HG03064 (cell line): ENCODE data around the gene FOCAD.
"Not testable (repeated sequence)": the region's sequence is repeated elsewhere in the genome, so short reads cannot be mapped to it uniquely, and the experiment has no call there.

Experiments used
- ATAC-seq: cut with Tn5 transposase; IDR thresholded peaks from one replicate; pipeline ENCODE4 v1.9.1; 2021; ENCODE audit warnings: low read depth; ENCODE audit not compliant: unreplicated experiment

The FOCAD gene, protein sequence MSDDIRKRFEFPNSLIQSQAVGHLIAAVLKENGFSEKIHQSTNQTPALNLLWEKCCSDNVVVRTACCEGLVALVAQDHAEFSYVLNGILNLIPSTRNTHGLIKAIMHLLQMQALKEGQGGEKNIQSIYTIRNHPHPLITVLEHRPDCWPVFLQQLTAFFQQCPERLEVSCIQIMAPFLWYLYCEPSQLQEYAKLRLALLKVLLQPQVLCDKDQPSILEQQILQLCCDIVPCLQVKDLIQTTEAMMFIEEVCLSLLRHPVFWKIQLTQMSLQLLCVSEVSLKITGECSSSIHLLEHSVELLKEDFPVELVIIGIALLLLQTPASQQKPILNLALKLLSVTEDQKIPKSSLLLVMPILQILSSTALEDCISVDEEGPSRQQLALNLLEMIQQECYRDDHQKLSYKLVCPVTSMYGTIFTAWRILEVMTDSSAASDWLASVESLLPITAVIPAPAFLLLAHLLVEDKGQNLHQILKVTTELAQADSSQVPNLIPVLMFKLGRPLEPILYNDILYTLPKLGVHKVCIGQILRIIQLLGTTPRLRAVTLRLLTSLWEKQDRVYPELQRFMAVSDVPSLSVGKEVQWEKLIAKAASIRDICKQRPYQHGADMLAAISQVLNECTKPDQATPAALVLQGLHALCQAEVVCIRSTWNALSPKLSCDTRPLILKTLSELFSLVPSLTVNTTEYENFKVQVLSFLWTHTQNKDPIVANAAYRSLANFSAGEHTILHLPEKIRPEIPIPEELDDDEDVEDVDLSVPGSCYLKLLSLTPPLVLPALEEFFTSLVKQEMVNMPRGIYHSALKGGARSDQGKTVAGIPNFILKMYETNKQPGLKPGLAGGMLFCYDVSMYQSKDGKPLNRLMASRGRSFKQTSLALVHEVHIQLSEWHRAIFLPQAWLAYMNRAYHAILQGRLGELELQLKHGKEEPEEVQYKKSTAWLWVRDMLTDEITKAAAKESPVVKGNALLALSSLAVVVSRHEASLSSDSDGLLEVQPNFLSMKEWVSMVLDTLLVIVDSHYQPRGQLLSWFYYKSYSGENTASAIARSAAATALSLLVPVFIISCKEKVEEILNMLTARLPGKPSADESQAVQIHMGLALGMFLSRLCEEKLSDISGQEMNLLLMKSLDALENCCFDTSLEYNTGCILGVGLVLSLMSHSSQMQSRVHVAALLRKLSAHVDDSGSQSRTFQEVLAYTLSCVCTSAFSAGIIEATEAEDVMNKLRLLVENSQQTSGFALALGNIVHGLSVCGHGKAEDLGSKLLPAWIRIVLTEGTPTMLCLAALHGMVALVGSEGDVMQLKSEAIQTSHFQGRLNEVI (N-terminal part only)

DNA sequence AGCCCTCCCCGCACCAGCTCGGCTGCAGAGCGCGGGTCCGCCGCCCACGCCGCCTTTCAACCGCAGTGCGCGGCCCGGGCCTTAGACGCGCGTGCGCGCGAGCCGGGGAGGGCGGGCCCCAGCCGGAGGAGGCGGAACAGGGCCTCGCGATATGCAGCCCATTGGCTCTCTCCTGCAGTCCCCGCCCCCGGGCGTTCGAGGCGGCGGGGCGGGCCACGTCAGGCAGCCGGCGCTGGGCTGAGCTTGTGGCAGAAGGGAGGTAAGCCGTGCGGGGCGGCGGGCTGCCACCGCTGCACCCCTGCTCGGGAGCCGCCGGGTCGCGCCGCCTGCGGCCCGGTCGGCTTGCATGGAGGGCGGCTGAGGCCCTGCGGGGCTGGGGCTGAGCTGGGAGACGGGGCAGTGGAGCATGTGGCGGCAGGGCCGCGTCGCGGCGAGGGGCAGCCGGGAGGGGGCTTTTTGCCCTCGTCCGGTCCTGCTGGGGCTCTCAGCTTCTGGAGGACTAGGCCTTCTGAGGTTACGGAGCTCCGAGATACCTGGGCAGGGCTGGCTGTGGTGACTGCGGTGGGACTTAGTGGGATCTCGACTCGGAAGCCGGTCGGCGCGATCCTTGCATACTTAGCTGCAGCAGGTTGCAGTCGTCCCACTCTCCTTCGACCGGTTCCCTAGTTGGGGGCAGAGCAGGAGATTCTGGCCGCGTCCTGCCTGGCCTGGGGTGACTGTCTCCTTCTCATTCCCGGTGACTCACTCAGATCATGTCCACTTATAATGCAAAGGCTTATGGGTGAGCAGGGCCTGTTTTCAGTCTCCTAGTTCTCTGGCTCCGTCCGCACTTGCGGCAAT is at the start of gene FOCAD:
FOCAD (plus strand) TSS at position 225 of the 840 bp plus-strand sequence. CDS start 31,095 bp downstream, outside the sequence.
- ATAC-seq = peak; percentile 96

DNA sequence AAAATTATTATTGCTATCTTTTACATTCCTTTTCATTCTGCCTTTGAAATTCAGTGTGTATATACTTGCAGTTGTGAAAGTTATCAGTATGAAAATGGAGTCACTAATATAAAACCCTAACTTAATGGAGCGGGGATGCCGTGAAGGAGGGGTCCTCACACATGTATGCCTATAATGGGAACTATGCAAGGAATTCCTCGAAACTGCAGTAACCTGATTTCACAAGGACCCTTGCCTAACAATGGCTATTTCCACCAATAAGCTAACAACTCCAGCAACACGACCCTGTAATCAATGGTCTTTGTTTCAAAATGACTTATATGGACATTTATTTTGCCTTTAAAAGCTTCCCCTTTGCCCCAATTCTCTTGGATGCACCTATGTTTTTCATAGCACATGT is 49.2 kb upstream of the FOCAD start:
- no peak for ATAC-seq

DNA sequence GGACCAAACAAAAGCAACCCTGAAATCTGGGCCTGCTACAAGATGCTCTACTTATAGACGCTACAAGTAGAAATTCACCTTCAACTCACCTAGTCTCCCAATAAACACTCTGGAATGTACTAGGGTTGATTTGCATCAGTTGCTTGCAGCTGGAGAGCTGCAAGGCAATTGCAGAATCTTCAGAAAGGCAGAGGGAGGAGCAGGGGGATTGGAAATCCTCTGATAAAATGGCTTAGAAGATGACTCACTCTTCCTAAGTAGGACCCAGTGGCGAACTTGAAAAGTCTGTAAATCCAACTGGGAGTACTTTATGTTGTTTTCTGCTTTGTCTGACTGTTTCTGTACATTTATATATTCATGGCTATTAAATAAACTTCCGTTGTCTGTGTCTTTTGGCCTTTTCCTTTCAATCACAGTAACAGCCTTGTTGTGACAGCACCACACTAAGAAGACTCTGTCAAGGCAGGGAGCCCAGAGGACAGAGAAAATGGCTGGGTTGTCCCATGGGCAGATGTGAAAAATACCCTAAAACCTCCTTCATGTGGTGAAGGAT is 47.1 kb upstream of the FOCAD start:
- ATAC-seq = no peak

GRCh38 chr9:20640331-20641187 is 43.5 kb upstream of the FOCAD start:
- ATAC-seq = peak; percentile 90

DNA sequence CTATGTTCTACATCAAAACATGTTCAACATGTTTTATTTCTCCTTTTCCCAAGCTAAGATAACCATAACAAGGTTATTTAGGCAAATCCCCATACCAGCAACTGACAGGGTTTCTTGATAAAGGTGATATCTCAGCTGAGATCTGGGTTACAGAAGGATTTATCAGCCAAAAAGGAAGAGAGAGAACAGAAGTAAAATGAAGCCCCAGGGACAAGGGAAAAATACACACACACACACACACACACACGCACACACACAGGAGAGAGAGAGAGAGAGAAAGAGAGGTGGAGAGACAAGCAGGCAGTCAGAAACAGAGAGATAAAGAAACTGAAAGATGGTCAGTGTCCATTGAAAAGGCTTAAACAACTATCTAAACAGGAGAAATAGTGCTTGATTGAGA is 42.0 kb upstream of the FOCAD start:
- ATAC-seq = no peak

DNA sequence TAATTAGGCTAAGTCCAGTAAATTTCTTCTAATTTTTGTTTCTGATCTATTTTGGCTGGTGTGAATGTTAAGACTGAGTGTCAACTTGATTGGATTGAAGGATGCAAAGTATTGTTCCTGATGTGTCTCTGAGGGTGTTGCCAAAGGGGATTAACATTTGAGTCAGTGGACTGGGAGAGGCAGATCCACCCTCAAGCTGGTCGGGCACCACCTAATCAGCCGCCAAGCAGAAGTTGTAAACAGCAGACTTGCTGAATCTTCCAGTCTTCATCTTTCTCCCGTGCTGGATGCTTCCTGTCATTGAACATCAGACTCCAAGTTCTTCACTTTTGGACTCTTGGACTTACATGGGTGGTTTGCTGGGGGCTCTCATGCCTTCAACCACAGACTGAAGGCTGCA is 40.4 kb upstream of the FOCAD start:
- no peak for ATAC-seq

- no peak for ATAC-seq
These were observed 37.4 kb upstream of the FOCAD start for GRCh38 chr9:20646656-20647055.

DNA sequence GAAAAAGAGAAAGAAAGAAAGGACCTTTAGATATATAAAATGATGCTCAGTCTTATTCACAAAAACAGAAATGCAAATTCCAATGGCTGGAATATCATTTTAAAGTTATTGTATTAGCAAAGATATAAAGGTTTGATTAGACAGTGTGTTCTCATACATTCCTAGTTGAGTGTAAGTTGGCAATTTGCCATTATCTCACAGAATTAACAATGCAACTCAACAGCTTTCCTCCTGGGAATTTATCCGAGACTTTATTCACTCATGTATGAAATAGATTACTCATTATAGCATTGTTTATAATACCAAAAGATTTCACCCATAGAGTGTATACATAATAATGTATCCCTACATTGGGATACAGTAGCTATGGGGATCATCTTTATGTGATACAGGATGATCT is 34.7 kb upstream of the FOCAD start:
- ATAC-seq = no peak

- ATAC-seq = no peak
These were observed 33.7 kb upstream of the FOCAD start for GRCh38 chr9:20650313-20650712.

DNA sequence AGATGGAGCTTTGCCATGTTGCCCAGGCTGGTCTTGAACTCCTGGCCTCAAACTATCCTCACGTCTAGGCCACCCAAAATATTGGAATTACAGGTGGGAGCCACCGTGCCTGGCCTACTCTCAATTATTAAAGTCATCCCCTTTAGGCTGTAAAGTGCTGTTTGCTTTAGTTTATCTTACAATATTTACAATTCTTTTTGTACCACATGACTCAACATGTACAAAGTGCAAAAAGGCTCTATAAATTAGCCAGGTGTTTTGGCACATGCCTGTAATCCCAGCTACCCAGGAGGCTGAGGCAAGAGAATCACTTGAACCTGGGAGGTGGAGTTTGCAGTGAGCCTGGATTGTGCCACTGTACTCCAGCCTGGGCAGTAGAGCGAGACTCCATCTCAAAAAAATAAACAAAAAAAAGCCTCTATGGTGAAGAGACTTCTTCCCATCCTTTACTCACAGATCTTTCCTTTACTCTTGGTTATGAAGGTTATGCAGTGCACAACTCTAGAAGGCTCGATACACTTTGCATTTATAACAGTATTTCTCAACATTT is 33.2 kb upstream of the FOCAD start:
- ATAC-seq = no peak

- no peak for ATAC-seq
These were observed 32.1 kb upstream of the FOCAD start for GRCh38 chr9:20651939-20652338.

DNA sequence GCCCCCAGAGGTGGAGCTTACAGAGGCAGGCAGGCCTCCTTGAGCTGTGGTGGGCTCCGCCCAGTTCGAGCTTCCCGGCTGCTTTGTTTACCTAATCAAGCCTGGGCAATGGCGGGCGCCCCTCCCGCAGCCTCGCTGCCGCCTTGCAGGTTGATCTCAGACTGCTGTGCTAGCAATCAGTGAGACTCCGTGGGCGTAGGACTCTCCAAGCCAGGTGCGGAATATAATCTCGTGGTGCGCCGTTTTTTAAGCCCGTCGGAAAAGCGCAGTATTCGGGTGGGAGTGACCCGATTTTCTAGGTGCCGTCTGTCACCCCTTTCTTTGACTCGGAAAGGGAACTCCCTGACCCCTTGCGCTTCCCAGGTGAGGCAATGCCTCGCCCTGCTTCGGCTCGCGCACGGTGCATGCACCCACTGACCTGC is 25.8 kb upstream of the FOCAD start:
- ATAC-seq = not testable (repeated sequence)

DNA sequence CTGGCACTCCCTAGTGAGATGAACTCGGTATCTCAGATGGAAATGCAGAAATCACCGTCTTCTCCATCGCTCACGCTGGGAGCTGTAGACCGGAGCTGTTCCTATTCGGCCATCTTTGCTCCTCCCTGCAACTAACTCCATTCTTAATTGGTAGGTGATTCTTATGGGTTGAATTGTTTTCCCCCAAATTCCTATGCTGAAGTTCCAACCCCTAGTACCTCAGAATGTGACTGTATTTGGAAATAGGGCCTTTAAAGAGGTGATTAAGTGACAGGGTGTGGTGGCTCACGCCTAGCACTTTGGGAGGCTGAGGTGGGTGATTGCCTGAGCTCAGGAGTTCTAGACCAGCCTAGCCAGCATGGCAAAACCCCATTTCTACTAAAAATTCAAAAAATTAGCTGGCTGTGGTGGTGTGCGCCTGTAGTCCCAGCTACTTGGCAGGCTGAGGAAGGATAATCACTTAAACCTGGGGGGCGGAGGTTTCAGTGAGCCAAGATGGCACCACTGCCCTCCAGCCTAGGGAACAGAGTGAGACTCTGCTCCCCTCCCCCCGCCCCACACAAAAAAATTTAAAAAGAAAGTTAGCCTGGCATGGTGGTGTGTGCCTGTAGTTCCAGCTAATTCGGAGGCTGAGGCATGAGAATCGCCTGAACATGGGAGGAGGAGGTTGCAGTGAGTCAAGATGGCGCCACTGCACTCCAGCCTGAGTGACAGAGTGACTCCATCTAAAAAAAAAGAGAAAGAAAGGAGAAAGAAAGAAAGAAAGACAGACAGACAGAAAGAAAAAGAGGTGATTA is 25.2 kb upstream of the FOCAD start:
- no peak for ATAC-seq

DNA sequence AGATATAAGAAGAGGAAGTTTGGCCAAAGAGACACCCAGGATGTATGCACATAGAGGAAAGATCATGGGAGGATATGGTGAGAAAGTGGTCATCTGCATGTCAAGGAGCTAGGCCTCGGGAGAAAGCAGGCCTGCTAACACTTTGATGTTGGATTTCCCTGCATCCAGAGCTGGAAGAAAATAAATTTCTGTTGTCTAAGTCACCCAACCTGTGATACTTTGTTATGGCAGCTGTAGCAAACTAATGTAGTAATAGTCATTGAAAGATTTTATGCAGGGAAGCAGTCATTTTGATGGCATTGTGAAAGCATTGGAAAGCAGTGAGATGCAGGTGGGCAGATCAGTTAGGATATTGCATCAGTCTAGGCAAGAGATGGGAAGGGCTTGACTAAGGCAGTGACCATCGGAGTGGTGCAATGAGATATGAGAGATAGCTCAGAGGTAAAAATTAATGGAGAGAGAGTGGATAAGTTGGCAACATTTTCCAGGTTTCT is 24.5 kb upstream of the FOCAD start:
- no peak for ATAC-seq

DNA sequence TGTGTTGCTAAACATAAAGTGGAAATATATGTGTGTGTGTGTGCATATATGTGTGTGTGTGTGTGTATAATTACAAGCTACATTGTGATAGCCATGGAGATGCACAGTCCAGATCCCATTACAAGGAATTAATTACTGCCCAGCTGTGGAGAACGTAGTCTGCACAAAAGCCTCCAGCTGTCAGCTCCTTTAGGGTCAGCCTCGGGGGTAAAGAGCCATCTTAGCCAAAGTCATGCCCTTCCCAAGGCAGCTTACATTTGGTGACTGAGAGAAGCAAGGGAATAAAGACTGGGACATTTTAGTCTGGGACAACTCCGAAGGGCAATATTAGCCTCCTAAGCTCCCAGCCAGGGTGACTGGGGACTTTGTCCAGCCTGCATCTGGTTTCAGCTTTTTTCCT is 21.9 kb upstream of the FOCAD start:
- ATAC-seq = no peak

DNA sequence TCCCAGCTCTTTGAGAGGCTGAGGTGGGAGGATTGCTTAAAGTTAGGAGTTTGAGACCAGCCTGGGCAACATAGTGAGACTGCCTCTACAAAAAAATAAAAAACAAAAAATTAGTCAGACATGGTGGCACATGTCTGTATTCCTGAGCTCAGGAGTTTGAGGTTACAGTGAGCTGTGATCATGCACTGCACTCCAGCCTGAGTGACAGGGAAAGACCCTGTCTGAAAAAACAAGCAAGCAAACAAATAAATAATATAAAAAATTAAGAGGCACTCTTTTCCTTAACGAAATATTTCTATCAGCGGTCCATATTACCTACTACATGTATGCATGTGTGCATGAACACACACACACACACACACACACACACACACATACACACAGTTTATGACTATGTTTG is 20.9 kb upstream of the FOCAD start:
- no peak for ATAC-seq

- no peak for ATAC-seq
These were observed 19.6 kb upstream of the FOCAD start for GRCh38 chr9:20664501-20664900.
